Fibroblast of skin of right biceps (primary cell): Measurements from ENCODE around the gene KAT8.

Source experiments
- DNase-seq: peaks from one replicate; pipeline ENCODE4 v3.0.0-alpha.2; 2013

KAT8 gene

GRCh38 chr16:31117384-31118222 is at the start of gene KAT8:
Gene KAT8, plus strand, starts transcription at chr16:31117664. Its CDS starts 18 bp downstream, at chr16:31117682.
- peak; percentile 98 for DNase-seq

GRCh38 chr16:31071861-31072260 is 45.6 kb upstream of the KAT8 start:
- DNase-seq, result peak; percentile 90

- DNase-seq, result peak; percentile 50
These were observed 44.8 kb upstream of the KAT8 start for GRCh38 chr16:31072540-31073141.

GRCh38 chr16:31073142-31073969 is 44.1 kb upstream of the KAT8 start:
- peak; percentile 91 for DNase-seq

- peak; percentile 99 for DNase-seq
These were observed 43.3 kb upstream of the KAT8 start, which contains the start of the genes ZNF646 and ZNF668 for GRCh38 chr16:31073970-31074813. Gene ZNF646, plus strand, starts transcription at chr16:31074422. Its CDS starts 1,903 bp downstream, at chr16:31076325. Gene ZNF668, minus strand, starts transcription at chr16:31074240. Its CDS starts 9,781 bp downstream, at chr16:31064459.

- no peak for DNase-seq
These were observed 42.7 kb upstream of the KAT8 start for GRCh38 chr16:31074814-31075183.

GRCh38 chr16:31076319-31076718 is 41.1 kb upstream of the KAT8 start:
- DNase-seq, result no peak

- no peak for DNase-seq
These were observed 40.4 kb upstream of the KAT8 start for GRCh38 chr16:31077024-31077423.

GRCh38 chr16:31077592-31078396 is 39.7 kb upstream of the KAT8 start:
- DNase-seq, result no peak

GRCh38 chr16:31078597-31079341 is 38.7 kb upstream of the KAT8 start:
- no peak for DNase-seq

GRCh38 chr16:31079342-31079944 is 38.0 kb upstream of the KAT8 start:
- DNase-seq, result no peak

GRCh38 chr16:31080035-31080629 is 37.3 kb upstream of the KAT8 start:
- DNase-seq, result no peak

- DNase-seq, result no peak
These were observed 36.6 kb upstream of the KAT8 start for GRCh38 chr16:31080756-31081419.

GRCh38 chr16:31081428-31082351 is 35.8 kb upstream of the KAT8 start:
- no peak for DNase-seq

- DNase-seq, result no peak
These were observed 35.0 kb upstream of the KAT8 start for GRCh38 chr16:31082368-31083045.

- DNase-seq, result no peak
These were observed 34.4 kb upstream of the KAT8 start for GRCh38 chr16:31083081-31083480.

GRCh38 chr16:31083556-31083955 is 33.9 kb upstream of the KAT8 start:
- no peak for DNase-seq

GRCh38 chr16:31083981-31084380 is 33.5 kb upstream of the KAT8 start:
- no peak for DNase-seq
